RWPE1 (cell line): ENCODE measurements around the gene NEK1.

Experiments
- CTCF ChIA-PET: fragments of 350-600 bp; sonication (Branson Sonifier 250); formaldehyde crosslinking; extraction: SDS; loops from one replicate; lab custom pipeline; 2021; lab: Yijun Ruan, JAX
- POLR2A ChIA-PET: fragments of 400-600 bp; formaldehyde crosslinking; extraction: SDS; loops from one replicate; lab custom pipeline; 2020; ENCODE audit warnings: antibody characterized with exemption; ENCODE audit not compliant: low non-redundant PET; lab: Yijun Ruan, JAX
- DNase-seq: peaks from one replicate; pipeline ENCODE4 v3.0.0; 2012; ENCODE audit warnings: low spot score
- H3K27ac ChIP-seq: fragments of 450-650 bp; 2 replicates; pipeline ENCODE4 v1.5.1; 2017
- CTCF ChIP-seq: fragments of 450-650 bp; conservative IDR thresholded peaks from 2 replicates; pipeline ENCODE4 v1.5.1; 2017; ENCODE audit warnings: low read depth, mild to moderate bottlenecking

The NEK1 gene

GRCh38 chr4:169649545-169650226, 37.3 kb upstream of the NEK1 start:
- ChIA-PET POLR2A (no interaction called here), CTCF (interaction anchor here (0.7 kb wide), 2 partner anchors 17 to 1861 kb away, joined by 4 to 6 read pairs; no protein-coding TSS in a partner anchor)
- TF ChIP-seq CTCF, result no peak
- no peak for DNase-seq
- no peak overlapping the region for H3K27ac ChIP-seq

DNA sequence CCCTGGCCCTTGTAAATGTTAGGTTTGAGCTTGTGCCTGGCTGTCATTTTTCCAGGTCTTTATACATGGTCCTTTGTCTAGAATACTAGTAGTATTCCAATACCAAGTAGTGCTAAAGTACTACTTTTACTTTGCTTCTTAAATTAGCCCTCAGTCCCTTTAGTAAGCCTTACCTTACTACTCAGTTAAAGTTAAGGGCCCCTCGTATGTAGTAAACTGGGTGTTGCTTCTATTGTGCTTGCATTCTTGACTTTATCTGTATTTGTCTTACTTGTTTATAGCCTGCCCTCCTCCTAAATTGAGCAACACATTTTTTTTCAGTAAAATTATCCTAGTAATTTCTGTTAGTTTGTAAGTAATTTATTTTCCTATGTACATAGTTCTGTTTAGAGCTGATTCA, 33.2 kb upstream of the NEK1 start:
- ChIA-PET POLR2A (no interaction called here), CTCF (interaction anchor here (0.6 kb wide), 1 partner anchor 11 kb away, joined by 3 read pairs; no protein-coding TSS in a partner anchor)
- DNase-seq, result no peak
- no peak overlapping the region for H3K27ac ChIP-seq
- TF ChIP-seq CTCF, result no peak

DNA sequence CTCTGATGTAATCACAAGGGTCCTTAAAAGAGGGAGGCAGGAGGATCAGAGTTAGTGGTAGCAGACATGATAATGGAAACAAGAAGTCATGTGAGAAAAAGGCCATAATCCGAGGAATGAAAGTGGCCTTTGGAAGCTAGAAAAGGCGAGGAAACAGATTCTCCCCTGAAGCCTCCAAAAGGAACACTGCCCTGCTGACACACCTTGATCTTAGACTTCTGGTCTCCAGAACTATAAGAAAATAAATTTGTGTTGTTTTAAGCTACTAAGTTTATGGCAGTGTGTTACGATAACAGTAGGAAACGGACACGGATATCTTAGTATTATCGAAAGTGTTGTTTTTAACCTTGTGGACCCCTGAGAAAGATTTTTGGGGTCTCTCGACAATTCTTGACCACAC, 32.4 kb upstream of the NEK1 start:
- ChIA-PET POLR2A (no interaction called here), CTCF (interaction anchor here (0.6 kb wide), 1 partner anchor 771 kb away, joined by 3 read pairs; no protein-coding TSS in a partner anchor)
- H3K27ac ChIP-seq, result no peak overlapping the region
- TF ChIP-seq CTCF, result no peak
- no peak for DNase-seq

DNA sequence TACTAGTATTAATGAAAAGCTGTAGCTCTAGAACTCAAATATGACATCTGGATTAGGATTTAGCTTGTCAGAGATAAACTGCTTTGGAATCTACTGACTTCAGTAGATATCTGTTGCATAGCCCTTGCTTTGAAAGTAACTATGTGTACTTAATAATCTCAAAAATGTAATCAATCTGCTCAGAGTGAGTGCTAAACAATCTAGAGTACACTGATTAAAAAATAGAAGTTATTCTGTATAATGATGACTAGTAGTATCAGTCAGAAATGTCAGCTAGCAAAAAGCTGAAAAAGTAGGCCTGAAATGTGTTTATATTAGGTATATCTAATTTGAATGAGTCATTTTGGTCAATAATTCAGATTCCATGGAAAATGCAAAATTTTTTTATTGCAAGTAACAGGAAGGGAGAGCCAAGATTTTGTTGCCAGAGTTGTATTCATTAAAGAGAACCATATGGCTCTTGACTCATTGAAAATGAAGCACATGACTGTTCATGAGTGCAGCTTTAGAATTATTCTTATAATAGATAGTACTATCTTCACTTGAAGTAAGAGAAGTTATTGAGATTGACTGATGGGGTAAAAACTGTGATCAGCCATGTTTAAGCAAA, 28.0 kb upstream of the NEK1 start:
- DNase-seq, result no peak
- CTCF ChIA-PET, result interaction anchor here (0.6 to 0.7 kb wide), 2 partner anchors 27 to 34 kb away, joined by 3 read pairs; no protein-coding TSS in a partner anchor
- POLR2A ChIA-PET, result no interaction called here
- no peak overlapping the region for H3K27ac ChIP-seq
- TF ChIP-seq CTCF, result no peak

DNA sequence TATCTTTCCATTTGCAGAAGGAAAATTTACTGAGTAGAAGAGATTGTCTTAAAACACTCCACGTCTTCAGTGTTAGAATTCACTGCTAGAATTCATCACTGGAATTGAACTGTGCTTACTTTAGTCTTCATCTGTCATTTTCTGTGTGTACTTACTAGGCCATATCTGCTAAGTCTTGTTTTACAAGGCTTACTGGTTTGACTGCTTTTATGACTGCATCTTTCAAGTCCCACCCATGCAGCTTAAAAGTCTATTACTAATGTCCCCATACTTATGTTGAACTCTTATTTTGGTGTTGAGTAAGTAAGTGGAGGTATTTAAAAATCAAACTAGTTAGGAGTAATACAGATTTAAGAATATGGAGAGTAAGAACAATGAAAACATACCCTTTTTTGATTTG, 22.6 kb upstream of the NEK1 start:
- peak; percentile 28 for DNase-seq
- TF ChIP-seq CTCF, result no peak
- ChIA-PET CTCF (interaction anchor here (0.6 kb wide), 2 partner anchors 11 to 401 kb away, joined by 3 read pairs; no protein-coding TSS in a partner anchor), POLR2A (no interaction called here)
- no peak overlapping the region for H3K27ac ChIP-seq

DNA sequence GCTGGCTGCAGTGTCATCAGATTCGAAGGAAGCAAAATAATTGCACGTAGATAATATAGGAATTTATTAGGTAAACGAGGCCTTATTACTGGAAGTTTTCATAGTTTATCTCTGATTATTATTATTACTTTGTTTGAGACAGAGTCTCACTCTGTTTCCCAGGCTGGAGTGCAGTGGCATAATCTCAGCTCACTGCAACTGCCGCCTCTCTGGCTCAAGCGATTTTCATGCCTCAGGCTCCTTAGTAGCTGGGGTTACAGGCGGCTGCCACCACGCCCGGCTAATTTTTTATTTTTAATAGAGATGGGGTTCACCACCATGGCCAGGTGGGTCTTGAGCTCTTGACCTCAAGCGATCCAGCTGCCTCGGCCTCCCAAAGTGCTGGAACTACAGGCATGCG, 20.5 kb upstream of the NEK1 start:
- ChIA-PET POLR2A (no interaction called here), CTCF (interaction anchor here (0.6 kb wide), 2 partner anchors 12 to 17 kb away, joined by 3 to 4 read pairs; partner anchors contain the start of gene CLCN3)
- TF ChIP-seq CTCF, result no peak
- H3K27ac ChIP-seq, result no peak overlapping the region
- DNase-seq, result no peak
